ENCODE data around the gene DLK1.

GRCh38 chr14:100785338-100785615, 58.6 kb downstream of the DLK1 start:
- TF ChIP-seq RFX5 (IDR thresholded peaks at IDR 0.05; ENCODE audit: low read depth, low read length) (no peak), NFE2L2 (IDR thresholded peaks at IDR 0.05; ENCODE audit: low read depth, low read length) (no peak), CTCF (conservative IDR thresholded peaks at IDR 0.05; ENCODE audit: low read depth, low read length) (no peak), MAFK (IDR thresholded peaks at IDR 0.05; ENCODE audit: low read depth, low read length) (no peak), BHLHE40 (IDR thresholded peaks at IDR 0.05; ENCODE audit: low read depth, low read length) (no peak), POLR2A (IDR thresholded peaks at IDR 0.05; ENCODE audit: low read depth, low read length) (no peak), MXI1 (IDR thresholded peaks at IDR 0.05; ENCODE audit: borderline replicate concordance, low read depth, low read length) (no peak), MAZ (IDR thresholded peaks at IDR 0.05; ENCODE audit: borderline replicate concordance, low read depth, low read length) (no peak), CEBPB (IDR thresholded peaks at IDR 0.05; ENCODE audit: low read depth, low read length) (no peak)
